Kidney (tissue), 14 donors: ENCODE results near the gene DSTN. TPM values are rescaled to one million over a fixed set of nuclear protein-coding genes. Genes with fewer than 3 reads are reported as not detected.
"Not testable (repeated sequence)": the region's sequence is repeated elsewhere in the genome, so short reads cannot be mapped to it uniquely, and the experiment has no call there.

ENCODE experiments used
- DNase-seq, 5 donors: peaks; one replicate each; pipeline ENCODE4 v3.0.0-alpha.2; 2013 to 2020
- FAIRE-seq: peaks from 2 replicates; lab custom pipeline; 2012; peaks lifted over from hg19 to GRCh38; lab: Jason Lieb, UNC
- H3K27ac ChIP-seq, 2 donors: one replicate each; pipeline ENCODE4 v1.7.0; 2013; ENCODE audit warnings: low read depth in 2 of 2, low read length in 2 of 2, inconsistent platforms in 1 of 2
- H3K27me3 ChIP-seq: one replicate; pipeline ENCODE4 v1.7.1; 2013; ENCODE audit warnings: low read length, inconsistent platforms; ENCODE audit not compliant: control insufficient read depth, insufficient read depth
- H3K36me3 ChIP-seq, 3 donors: one replicate each; pipeline versions ENCODE4 v1.7.0 to v1.7.1; 2013; ENCODE audit warnings: low read length in 3 of 3, control low read depth in 1 of 3, inconsistent platforms in 1 of 3; ENCODE audit not compliant: insufficient read depth in 3 of 3, control insufficient read depth in 2 of 3
- H3K4me1 ChIP-seq, 3 donors: one replicate each; pipeline versions ENCODE4 v1.7.0 to v1.7.1; 2013; ENCODE audit warnings: low read length in 3 of 3, inconsistent platforms in 1 of 3, low read depth in 1 of 3; ENCODE audit not compliant: control insufficient read depth in 2 of 3, insufficient read depth in 2 of 3
- H3K4me3 ChIP-seq, 3 donors: one replicate each; pipeline versions ENCODE4 v1.7.0 to v1.8.1; 2013; ENCODE audit warnings: low read length in 3 of 3, control low read depth in 1 of 3, inconsistent platforms in 1 of 3
- H3K9ac ChIP-seq, 3 donors: one replicate each; pipeline versions ENCODE4 v1.7.0 to v1.7.1; 2013; ENCODE audit warnings: low read length in 3 of 3, control low read depth in 1 of 3, inconsistent platforms in 1 of 3
- H3K9me3 ChIP-seq, 3 donors: one replicate each; pipeline versions ENCODE4 v1.7.0 to v1.7.1; 2013; ENCODE audit warnings: low read length in 3 of 3, control low read depth in 1 of 3, inconsistent platforms in 1 of 3; ENCODE audit not compliant: control insufficient read depth in 2 of 3, insufficient read depth in 1 of 3
- CTCF ChIP-seq: IDR thresholded peaks from 3 replicates; pipeline ENCODE4 v1.5.1; 2012; ENCODE audit warnings: mild to moderate bottlenecking, moderate library complexity, borderline replicate concordance; ENCODE audit not compliant: insufficient read depth; ENCODE audit errors: extremely low read depth
- intact Hi-C: fragments of 100-400 bp; cut with DNase I; formaldehyde crosslinking; loops from one replicate; pipeline ENCODE4 v1.11.1; 2022
- polyA plus RNA-seq: library from polyadenylated mRNA; stranded (reverse); fragments of 350-450 nt; fragmentation: Illumina TruSeq; extraction: RNeasy Lipid Tissue Mini Kit (QIAGEN cat#74804); gene quantifications from one replicate; pipeline ENCODE4 v1.2.3, GENCODE V29; 2014; ENCODE audit warnings: low read depth, low replicate concordance; ENCODE audit not compliant: insufficient read depth
- total RNA-seq: library from RNA; stranded (reverse); fragmentation: NEBNext Ultra II Directional; extraction: Animal tissue kit (Norgen Biotek cat#: 25700); gene quantifications from one replicate; pipeline ENCODE4 v1.2.1, GENCODE V29; 2021
- donor health status: control.
- donor health status: control.
- donor health status: control.
- donor health status: control.
- donor health status: control.
- donor health status: DM: yes; HTN: yes; CAD: no.
- donor health status: Normal renal cell carcinoma (clear cell type).

Gene DSTN
- total and polyA plus RNA-seq, 2 donors from 2014 or later = 409 to 525 TPM

GRCh38 chr20:17657079-17657825, 87.4 kb downstream of the DSTN start:
- H3K27ac ChIP-seq = no peak overlapping the region
- peaks cover 0 to 18% (median 14%) of the 10 kb centered on the region in 3 donors for H3K4me1 ChIP-seq
- DNase-seq (no peak), FAIRE-seq (no peak)
- H3K4me3 ChIP-seq = no peak overlapping the region
- no peak overlapping the region for H3K9ac ChIP-seq
- no peaks in the 10 kb centered on the region for H3K27me3 ChIP-seq
- no peak for TF ChIP-seq CTCF
- peaks cover 7 to 16% (median 8%) of the 10 kb centered on the region in 3 donors for H3K36me3 ChIP-seq
- intact Hi-C loops = no loop called here
- H3K9me3 ChIP-seq = no peaks in the 10 kb centered on the region

- DNase-seq (no peak), FAIRE-seq (no peak)
- no peaks in the 10 kb centered on the region for H3K9me3 ChIP-seq
- H3K36me3 ChIP-seq = peaks cover 7 to 16% (median 8%) of the 10 kb centered on the region in 3 donors
- no peak overlapping the region for H3K9ac ChIP-seq
- no peak overlapping the region for H3K27ac ChIP-seq
- H3K27me3 ChIP-seq = no peaks in the 10 kb centered on the region
- H3K4me1 ChIP-seq = peaks cover 0 to 18% (median 14%) of the 10 kb centered on the region in 3 donors
- no peak for TF ChIP-seq CTCF
- no peak overlapping the region for H3K4me3 ChIP-seq
- intact Hi-C loops = no loop called here
Observed at GRCh38 chr20:17657898-17658647, 88.2 kb downstream of the DSTN start.

- H3K9me3 ChIP-seq = no peaks in the 10 kb centered on the region
- DNase-seq (no peak), FAIRE-seq (no peak)
- no peak overlapping the region for H3K27ac ChIP-seq
- intact Hi-C loops = no loop called here
- H3K4me1 ChIP-seq = peaks cover 0 to 24% (median 16%) of the 10 kb centered on the region in 3 donors
- no peak overlapping the region for H3K9ac ChIP-seq
- H3K36me3 ChIP-seq = peaks cover 7 to 16% (median 8%) of the 10 kb centered on the region in 3 donors
- no peaks in the 10 kb centered on the region for H3K27me3 ChIP-seq
- no peak overlapping the region for H3K4me3 ChIP-seq
- TF ChIP-seq CTCF = no peak
Observed at GRCh38 chr20:17658648-17658993, 88.7 kb downstream of the DSTN start.

GRCh38 chr20:17659344-17659743, 89.5 kb downstream of the DSTN start:
- Histone ChIP-seq H3K4me1 (peaks cover 0 to 26% (median 17%) of the 10 kb centered on the region in 3 donors), H3K36me3 (peaks cover 7 to 16% (median 8%) of the 10 kb centered on the region in 3 donors)
- intact Hi-C loops, H3K4me3 ChIP-seq, H3K27me3 ChIP-seq, H3K9me3 ChIP-seq, H3K9ac ChIP-seq, FAIRE-seq, DNase-seq, H3K27ac ChIP-seq: not testable (repeated sequence)
